ENCODE data around the gene C2orf92.

C2orf92 gene

DNA sequence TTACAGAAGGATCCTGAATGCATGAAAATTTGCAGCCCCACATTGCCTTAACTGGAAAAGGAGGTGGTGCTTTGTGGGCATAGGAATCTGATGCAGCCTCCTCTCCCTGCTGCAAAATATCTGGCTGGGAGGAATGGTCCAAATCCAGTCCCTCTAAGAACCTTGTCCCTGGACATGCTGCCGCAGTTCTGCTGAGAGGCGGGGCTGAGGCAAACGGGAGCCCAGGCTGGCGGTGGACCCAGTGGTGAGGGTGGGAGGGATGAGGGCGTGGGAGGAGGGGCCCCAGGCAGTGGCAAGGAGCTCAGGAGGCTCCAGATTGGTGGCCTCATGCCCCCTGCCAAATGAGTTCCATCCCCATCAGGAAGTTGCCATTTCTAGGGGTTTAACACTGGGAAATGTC is 80.1 kb downstream of the C2orf92 start:
- no peak for DNase-seq

GRCh38 chr2:97750017-97750416 is 80.5 kb downstream of the C2orf92 start:
- no peak for DNase-seq

GRCh38 chr2:97751752-97752151 is 82.2 kb downstream of the C2orf92 start:
- no peak for DNase-seq
